Body of pancreas (tissue), 4 donors: ENCODE data around the gene PHLDB1.
"Not testable (repeated sequence)": the region's sequence is repeated elsewhere in the genome, so short reads cannot be mapped to it uniquely, and the experiment has no call there.

Source experiments
- POLR2A ChIP-seq, 3 donors: fragments of 450-650 bp; IDR thresholded peaks; one replicate each; pipeline ENCODE4 v1.6.1; 2016; ENCODE audit warnings: antibody characterized with exemption in 3 of 3, mild to moderate bottlenecking in 2 of 3
- TF ChIP-seq, protein P1 (sequence below), 7 experiments: fragments of 450-650 bp in 4 of 7; fragments of 200-600 bp in 3 of 7; sonication (generic) in 3 of 7; IDR thresholded peaks; one replicate each; pipeline ENCODE4 v1.5.1; 2016 to 2019; ENCODE audit warnings: antibody characterized with exemption in 7 of 7

DNA sequence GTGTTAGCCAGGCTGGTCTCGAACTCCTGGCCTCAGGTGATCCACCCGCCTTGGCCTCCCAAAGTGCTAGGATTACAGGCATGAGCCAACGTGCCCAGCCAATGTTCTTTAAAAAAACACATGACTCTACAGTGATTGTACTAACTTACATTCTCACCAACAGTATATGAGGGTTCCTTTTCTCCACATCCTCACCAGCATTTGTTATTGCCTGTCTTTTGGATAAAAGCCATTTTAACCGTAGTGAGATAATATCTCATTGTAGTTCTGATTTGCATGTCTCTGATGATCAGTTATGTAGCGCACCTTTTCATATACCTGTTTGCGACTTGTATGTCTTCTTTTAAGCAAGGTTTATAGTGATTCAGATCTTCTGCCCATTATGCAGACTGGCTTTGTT lies 75.5 kb downstream of the PHLDB1 start:
- not testable (repeated sequence) for TF ChIP-seq POLR2A (IDR thresholded peaks at IDR 0.05)
- TF ChIP-seq, protein P1, sequence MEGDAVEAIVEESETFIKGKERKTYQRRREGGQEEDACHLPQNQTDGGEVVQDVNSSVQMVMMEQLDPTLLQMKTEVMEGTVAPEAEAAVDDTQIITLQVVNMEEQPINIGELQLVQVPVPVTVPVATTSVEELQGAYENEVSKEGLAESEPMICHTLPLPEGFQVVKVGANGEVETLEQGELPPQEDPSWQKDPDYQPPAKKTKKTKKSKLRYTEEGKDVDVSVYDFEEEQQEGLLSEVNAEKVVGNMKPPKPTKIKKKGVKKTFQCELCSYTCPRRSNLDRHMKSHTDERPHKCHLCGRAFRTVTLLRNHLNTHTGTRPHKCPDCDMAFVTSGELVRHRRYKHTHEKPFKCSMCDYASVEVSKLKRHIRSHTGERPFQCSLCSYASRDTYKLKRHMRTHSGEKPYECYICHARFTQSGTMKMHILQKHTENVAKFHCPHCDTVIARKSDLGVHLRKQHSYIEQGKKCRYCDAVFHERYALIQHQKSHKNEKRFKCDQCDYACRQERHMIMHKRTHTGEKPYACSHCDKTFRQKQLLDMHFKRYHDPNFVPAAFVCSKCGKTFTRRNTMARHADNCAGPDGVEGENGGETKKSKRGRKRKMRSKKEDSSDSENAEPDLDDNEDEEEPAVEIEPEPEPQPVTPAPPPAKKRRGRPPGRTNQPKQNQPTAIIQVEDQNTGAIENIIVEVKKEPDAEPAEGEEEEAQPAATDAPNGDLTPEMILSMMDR (IDR thresholded peaks at IDR 0.05): not testable (repeated sequence)
